Amniotic epithelial cell (primary cell): ENCODE data around the gene ANKRD24.
A peak's percentile ranks its signal among the peaks of the same experiment; 100 is the strongest.
"Not testable (repeated sequence)": the region's sequence is repeated elsewhere in the genome, so short reads cannot be mapped to it uniquely, and the experiment has no call there.

Experiments used
- DNase-seq: peaks from one replicate; pipeline ENCODE4 v3.0.0-alpha.2; 2010; ENCODE audit warnings: low read depth

Gene ANKRD24

DNA sequence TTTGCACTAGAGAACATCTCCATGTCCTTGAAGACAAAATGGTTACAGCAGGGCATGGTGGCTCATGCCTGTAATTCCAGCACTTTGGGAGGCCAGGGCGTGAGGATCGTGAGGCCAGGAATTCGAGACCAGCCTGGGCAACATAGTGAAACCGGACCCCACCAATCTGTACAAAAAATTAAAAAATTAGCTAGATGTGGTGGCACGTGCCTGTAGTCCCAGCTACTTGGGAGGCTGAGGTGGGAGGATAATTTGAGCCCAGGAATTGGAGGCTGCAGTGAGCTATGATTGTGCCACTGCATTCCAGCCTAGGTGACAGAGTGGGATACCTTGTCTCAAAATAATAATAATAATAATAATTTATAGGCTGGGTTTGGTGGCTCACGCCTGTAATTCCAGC, 47.7 kb downstream of the ANKRD24 start:
- not testable (repeated sequence) for DNase-seq

DNA sequence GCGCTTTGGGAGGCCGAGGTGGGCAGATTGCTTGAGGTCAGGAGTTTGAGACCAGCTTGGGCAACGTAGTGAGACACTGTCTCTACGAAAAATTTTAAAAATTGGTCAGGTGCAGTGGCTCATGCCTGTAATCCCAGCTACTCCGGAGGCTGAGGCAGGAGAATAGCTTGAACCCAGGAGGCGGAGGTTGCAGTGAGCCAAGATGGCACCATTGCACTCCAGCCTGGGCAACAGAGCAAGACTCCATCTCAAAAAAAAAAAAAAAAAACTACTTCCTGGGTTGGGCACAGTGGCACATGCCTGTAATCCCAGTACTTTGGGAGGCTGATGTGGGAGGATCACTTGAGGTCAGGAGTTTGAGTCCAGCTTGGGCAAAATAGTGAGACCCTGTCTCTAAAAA, 49.0 kb downstream of the ANKRD24 start:
- not testable (repeated sequence) for DNase-seq

DNA sequence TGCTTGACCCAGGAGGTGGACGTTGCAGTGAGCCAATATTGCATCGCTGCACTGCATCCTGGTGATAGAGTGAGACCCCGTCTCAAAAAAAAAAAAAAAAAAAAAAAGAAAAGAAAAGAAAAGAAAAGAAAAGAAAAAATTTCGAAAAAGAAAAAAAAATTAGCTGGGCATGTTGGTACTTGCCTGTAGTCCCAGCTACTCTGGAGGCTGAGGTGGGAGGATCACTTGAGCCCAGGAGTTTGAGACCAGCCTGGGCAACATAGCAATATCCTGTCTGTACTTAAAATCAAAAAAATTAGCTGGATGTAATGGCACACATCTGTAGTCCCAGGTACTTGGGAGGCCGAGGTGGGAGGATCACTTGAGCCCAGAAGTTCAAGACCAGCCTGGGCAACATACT, 49.6 kb downstream of the ANKRD24 start:
- DNase-seq = not testable (repeated sequence)

GRCh38 chr19:4232614-4233281, 50.3 kb downstream of the ANKRD24 start:
- no peak for DNase-seq

GRCh38 chr19:4233282-4233853, 50.9 kb downstream of the ANKRD24 start:
- peak; percentile 10 for DNase-seq

- DNase-seq = no peak
Measured at GRCh38 chr19:4234142-4234861, 51.8 kb downstream of the ANKRD24 start.

DNA sequence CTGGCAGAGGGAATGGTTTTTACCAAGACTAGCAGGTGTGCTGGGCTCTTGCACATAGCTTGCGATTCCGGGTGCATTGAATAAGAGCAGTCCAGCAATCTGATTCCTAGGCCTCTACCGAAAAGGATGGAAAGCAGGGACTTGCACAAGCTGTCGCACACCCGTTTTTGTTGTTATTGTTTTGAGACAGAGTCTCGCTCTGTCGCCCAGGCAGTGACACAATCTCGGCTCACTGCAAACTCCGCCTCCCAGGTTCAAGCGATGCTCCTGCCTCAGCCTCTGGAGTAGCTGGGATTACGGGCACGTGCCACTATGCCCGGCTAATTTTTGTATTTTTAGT, 52.3 kb downstream of the ANKRD24 start:
- DNase-seq = no peak

- not testable (repeated sequence) for DNase-seq
Measured at GRCh38 chr19:4237510-4237909, 55.0 kb downstream of the ANKRD24 start.

DNA sequence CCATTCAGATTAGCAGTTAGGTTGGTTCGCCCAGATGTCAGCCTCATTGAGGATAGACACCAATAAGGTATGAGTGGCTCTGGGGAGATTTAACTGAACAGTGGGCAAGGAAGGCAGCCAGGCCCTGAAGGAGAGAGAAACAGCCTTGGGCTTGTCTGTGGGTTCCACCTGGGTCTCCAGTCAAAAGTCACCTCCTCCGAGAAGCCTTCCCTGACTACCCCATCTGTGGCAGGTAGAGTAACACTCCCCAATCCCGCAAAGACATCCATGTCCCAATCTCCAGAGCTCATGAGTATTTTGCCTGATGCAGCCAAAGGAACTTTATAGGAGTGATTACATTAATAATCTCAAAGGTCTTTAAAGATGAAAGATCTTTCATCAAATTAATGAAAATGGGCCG, 56.3 kb downstream of the ANKRD24 start:
- no peak for DNase-seq

- DNase-seq = no peak
Measured at GRCh38 chr19:4241824-4242430, 59.4 kb downstream of the ANKRD24 start.

- not testable (repeated sequence) for DNase-seq
Measured at GRCh38 chr19:4245938-4246337, 63.4 kb downstream of the ANKRD24 start.

GRCh38 chr19:4246767-4247593, 64.5 kb downstream of the ANKRD24 start, which contains the start of gene YJU2:
TSS of gene YJU2 (plus strand) at chr19:4247080. CDS start at chr19:4247147, 67 bp downstream.
- peak; percentile 99 for DNase-seq

DNA sequence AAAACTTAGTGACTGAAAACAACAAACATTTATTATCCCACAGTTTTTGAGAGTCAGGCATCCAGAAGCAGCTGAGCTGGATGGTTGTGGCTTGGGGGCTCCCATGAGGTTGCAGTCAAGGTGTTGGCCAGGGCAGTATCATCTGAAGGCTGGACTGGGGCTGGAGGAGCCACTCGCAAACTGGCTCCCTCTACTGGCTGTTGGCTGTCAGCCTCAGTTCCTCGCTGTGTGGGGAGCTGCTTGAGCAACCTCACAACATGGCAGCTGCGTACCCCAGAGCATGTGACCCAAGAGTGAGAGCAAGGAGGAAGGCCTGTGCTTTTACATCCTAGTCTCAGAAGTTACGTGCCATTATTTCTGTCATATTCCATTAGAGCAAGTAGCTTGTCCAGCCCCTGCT, 74.1 kb downstream of the ANKRD24 start:
- DNase-seq = no peak

DNA sequence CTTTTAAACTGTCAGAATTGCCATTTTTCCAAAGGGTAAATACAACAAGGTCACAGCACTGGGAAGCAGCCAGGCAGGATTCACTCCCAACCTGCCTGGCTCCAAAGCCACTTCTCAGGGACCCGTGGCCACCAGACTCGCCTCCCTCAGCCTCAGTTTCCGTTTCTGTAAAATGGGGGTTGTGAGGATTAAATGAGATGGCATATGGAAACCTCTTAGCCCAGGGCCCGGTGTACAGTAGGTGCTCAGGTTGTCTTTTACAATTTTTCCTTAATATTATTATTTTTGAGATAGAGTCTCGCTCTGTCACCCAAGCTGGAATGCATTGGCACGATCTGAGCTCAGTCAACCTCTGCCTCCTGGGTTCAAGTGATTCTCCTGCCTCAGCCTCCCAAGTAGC, 74.5 kb downstream of the ANKRD24 start:
- DNase-seq = no peak

GRCh38 chr19:4258181-4258580, 75.7 kb downstream of the ANKRD24 start:
- DNase-seq = no peak

- DNase-seq = no peak
Measured at GRCh38 chr19:4260613-4261191, 78.2 kb downstream of the ANKRD24 start.

DNA sequence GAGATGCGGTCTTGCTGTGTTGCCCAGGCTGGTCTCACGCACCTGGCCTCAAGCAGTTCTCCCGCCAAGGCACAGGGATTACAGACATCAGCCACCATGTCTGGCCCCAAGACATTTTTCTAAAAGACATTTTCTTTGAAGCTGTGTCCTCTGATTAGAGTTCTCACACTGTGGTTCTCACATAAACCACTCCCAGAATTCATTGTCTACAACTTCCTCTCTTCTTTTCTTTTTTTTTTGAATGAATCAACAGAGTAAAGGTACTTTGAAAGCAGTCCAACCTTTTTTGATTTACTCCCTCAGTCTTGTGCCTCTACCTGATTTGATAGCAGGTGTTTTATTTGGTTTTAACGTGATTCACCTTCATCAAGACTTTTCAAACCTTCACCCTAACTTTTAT, 82.3 kb downstream of the ANKRD24 start:
- no peak for DNase-seq

- DNase-seq = no peak
Measured at GRCh38 chr19:4266253-4267000, 83.9 kb downstream of the ANKRD24 start.

GRCh38 chr19:4267101-4267900, 84.8 kb downstream of the ANKRD24 start:
- DNase-seq = peak; percentile 44
